HG03097 (cell line): Measurements from ENCODE around the gene WHRN.

Experiments
- ATAC-seq: cut with Tn5 transposase; IDR thresholded peaks from one replicate; pipeline ENCODE4 v1.9.1; 2021; ENCODE audit not compliant: unreplicated experiment, low FRiP score

The WHRN gene

GRCh38 chr9:114515528-114515927 is 10.3 kb upstream of the WHRN start:
- no peak for ATAC-seq

- no peak for ATAC-seq
These were observed 8.6 kb upstream of the WHRN start for GRCh38 chr9:114513959-114514267.

DNA sequence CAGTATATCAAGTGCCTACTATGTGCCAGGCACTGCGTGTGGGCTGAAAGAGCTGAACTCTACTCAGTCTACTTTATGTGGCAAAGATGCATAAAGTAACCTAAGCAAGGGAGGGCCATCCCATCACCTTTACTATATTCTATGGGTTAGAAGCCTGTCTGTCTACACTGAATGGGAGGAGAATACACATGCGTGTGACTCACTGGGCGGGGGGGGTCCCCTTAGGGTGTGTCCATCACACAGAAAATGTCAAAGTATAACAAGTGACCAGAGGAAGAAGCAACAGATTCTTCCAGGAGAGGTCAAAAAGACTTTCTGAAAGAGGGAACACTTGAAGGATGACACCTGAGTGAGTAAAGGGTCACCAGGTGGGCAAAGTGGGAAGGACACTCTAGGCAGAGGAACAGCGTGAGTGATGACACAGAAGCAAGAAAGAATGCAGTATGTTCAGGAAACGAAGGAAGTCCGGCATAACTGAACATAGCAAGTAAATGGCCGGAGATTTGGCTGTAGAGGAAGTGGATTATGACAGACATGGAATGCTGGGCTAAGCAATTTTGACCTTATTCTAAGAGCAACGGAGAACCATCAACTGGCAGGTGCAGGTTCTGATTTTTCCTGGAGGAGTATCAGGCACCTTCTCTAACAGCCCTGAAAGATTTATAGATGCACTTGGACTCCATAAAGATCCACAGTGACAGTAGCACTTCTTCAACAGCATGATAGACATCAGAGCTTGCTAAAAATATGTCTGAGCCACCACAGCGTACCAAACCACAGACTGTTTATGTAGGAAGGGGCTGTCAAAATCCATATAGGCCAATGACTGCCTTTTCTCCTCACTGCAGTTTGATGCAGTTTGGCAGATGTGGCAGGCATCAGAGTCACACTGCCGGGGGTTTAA is 8.0 kb upstream of the WHRN start:
- no peak for ATAC-seq

DNA sequence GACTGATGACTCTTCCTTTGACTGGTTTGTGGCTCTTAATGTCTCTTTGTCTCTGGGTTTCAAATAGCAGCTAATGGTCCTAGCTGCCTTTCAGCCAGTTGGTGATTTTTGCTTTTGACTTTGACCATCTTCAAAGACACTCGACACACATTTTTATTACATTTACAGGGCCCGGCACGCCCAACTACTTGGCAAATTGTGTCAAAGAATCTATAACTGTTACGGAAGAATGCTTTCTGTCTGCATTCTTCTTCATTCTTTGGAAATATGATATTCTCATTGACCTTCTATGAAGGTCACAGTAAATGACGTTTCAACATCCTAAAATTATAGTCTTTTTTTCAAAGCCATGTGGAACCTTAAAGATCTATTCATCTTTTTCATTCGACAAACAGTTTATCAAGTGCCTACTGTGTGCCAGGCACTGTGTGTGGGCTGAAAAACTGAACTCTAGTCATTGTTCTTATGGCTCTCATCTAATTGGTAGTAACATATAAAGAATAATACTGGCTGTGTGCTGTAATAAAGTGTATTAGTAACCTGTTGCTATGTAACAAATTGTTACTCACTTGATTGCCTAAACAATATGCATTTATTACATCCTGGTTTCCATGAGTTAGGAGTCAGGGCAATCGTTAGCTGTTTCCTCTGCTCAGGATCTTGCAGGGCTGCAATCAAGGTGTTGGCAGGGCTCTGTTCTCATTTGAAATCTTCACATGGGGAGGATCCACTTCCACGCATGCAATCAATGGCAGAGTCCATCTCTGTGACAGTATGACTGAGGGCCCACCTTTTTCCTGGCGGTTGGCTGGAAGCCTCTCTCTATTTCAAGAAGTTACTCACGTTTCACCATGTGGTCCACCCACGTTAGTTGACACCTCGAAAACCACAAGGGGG is 7.0 kb upstream of the WHRN start:
- no peak for ATAC-seq

DNA sequence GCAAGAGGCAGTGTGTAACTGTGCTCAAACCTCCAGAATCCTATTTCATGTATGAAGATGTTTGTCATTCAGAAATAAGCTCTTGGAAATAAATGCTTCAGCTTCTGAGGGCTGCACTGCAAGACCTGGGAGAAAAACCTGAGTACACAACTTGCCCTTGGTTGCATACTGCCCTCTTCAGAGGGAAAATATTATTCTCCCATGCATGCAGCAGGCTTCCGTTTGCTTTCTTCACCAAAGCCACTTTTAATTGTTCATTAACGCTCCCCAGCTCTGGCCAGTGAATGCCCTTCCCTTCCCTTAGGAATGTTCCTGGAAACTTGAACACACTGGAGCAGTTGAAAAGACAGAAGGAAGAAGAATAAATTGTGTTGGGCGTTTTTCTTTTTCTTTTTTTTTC is 2.5 kb upstream of the WHRN start:
- no peak for ATAC-seq

GRCh38 chr9:114506082-114506390 is 763 bp upstream of the WHRN start:
- ATAC-seq = no peak

- no peak for ATAC-seq
These were observed 709 bp downstream of the WHRN start for GRCh38 chr9:114504341-114505186.

DNA sequence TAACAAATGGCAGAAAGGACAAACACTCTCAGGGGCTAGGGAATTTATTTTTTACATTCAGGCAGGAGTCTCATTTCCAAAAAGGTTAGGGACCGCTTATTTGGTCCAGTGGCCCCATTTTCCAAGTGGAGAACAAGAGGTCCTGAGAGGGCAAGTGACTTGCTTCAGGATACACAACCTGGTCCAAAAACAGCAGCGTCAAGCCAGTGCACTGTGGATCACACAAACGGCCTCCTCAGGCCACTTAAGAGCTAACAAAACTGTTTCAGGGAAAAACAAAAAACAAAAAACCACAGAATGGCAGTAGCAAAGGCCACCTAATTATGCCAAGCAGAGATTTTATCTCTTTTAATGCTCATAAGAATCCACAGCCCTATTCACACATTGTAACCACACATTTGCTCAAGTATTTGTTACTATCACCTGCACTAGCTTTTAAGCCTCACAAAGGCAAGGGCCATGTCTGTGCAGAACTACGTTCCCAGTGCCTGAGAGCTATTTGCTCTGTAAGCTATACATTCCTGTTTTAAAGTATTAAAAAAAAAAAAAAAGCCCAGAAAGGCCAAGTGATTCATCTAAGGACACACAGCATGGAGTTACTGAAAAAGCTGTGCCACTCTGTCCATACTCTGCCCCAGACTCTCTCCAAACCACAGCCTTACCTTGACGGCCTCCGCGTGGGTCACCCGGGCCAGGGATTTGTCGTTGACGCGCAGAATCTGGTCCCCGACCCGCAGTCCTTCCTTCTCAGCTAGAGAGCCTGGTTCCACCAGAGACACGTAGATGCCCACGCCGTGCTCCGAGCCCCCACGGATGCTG is 1.5 kb downstream of the WHRN start:
- ATAC-seq = no peak

DNA sequence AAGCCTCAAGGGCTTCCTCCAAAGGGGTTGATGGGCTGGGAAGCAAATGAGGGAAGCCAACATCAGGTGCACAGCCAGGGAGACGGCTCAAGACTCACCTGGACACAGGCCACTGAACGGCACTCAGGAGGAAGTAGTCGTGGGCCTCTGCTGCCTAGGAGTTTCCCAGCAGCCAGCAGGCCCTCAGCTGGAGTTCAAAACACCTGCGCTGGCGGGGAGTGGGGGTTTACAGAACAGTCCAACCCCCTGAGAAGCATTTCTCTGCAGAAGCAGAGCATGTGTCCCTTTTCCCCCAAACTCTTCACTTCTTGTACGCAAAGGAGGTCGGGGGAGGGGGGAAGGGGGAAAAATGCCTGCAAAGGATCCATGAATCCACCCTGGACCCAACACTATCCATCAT is 2.3 kb downstream of the WHRN start:
- no peak for ATAC-seq

GRCh38 chr9:114501796-114502682 is 3.2 kb downstream of the WHRN start:
- no peak for ATAC-seq

- no peak for ATAC-seq
These were observed 4.5 kb downstream of the WHRN start for GRCh38 chr9:114500697-114501292.

GRCh38 chr9:114499941-114500696 is 5.2 kb downstream of the WHRN start:
- no peak for ATAC-seq

- no peak for ATAC-seq
These were observed 5.7 kb downstream of the WHRN start for GRCh38 chr9:114499528-114499927.

- ATAC-seq = no peak
These were observed 7.4 kb downstream of the WHRN start for GRCh38 chr9:114497727-114498382.

DNA sequence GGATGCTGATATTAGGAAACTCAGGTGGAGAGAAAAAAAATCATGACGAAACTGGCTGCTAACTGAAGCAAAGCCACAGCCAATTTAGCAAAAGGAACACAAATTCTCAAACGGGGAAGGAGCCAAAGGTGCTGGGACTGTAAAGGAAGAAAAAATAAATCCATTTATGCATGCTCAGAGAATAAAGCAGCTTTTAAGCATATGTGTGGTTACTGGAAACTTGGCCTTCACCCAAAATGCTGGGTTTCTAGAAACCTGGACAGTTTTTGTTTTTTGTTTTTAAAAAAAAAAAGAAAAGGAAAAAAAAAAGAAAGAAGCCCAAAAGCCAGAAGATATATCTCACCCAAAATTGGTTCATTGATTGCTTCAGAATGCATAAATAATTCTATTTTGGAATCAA is 8.0 kb downstream of the WHRN start:
- no peak for ATAC-seq

DNA sequence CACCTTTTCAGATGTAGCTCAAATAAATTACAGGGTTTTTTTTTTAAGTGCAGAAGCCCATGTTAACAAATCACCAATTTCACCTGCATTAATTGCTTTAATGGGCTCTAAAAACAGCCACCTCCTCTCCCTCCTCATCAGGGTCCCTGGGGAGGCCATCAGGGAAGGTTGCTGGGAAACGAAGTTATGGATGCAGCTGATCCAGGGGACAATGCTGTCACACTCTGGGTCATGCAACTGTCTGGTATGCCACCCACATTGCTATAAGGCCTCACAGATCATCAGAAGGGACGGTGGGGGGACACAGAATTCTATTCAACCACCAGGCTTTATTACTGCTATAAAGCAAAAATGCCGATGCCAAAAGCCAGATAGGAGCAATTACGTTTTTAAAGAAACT is 9.3 kb downstream of the WHRN start:
- ATAC-seq = no peak

DNA sequence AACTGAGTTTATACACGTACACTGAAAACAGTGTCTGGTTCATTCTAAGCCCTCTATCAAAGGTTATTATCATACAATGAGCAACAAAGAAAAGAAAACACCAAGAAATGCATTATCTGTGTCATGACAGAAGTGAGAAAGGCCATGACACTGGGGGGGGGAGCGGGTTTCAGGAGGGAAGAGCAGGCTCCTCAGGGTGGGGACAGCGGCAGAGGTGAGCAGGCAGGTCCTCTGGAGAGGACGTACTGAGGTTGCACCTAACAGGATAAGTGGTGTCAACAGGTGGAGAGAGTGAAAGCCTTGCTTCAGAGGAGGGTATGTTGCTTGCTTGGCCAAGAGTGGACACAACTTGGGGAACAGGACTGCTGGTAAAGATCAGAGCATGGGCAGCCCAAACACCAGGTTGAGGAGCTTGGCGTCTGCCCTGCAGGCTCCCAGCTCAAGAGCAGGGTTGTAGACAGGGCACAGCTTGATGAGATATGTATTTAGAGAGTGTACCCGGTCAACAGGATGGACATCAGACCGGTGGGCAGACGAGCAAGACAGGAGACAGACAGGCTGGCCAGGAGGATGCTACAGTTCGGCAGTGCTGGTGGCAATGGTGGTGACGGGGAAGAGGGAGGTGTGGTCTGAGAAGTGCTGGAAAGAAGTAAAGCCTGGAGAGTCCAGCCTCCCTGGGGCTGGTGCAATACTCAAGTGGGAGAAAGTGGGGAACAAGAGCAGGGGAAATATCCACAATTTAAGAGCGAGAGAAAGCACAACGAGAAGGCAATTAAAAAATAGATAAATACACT is 10.3 kb downstream of the WHRN start:
- ATAC-seq = no peak
